GM21576 (cell line): Measurements from ENCODE around the gene OTULIN.

ENCODE experiments used
- ATAC-seq: cut with Tn5 transposase; IDR thresholded peaks from one replicate; pipeline ENCODE4 v1.9.1; 2021; ENCODE audit warnings: mild to moderate bottlenecking, moderate library complexity; ENCODE audit not compliant: unreplicated experiment

The OTULIN gene

DNA sequence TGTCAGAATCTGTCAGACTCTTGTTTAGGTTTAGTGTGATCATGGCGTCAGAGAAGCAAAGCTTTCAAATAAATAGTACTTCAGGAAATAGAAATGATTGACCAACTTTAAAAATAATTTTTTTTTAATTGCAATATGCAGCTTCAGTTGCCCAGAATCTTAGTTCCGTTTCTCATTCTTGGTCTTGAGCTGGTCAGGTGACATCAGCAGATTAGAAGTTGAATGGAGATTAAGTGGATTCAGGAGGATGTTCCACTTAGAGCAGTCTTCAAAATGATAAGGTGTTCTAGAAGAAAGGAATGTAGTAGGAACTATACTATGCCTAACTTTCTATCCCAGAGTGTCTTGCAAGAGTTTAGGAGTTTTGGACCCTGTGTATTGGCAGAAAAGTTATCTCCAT lies 30.6 kb downstream of the OTULIN start:
- no peak for ATAC-seq

DNA sequence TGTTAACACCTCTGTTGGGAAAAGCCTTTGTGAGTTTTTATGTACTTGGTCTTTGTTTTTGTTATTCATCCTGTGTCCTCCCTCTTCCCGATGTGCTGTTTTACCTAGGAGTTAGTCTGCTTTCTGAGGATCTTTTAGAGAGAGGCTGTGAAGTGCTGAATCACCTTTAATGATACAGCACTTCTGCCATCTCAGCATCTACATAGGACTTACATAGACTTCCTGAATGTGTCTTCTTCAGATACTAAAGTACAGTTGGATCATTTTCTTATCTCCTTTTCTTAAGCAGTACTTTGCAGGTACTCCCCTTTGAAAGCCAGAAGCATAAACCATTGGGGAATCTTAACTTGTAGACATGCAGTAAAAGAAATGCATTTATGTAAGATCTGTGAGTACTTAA lies 31.5 kb downstream of the OTULIN start:
- no peak for ATAC-seq

- no peak for ATAC-seq
Measured at GRCh38 chr5:14696851-14697250, 32.3 kb downstream of the OTULIN start.

GRCh38 chr5:14698495-14698894 lies 34.0 kb downstream of the OTULIN start:
- no peak for ATAC-seq

DNA sequence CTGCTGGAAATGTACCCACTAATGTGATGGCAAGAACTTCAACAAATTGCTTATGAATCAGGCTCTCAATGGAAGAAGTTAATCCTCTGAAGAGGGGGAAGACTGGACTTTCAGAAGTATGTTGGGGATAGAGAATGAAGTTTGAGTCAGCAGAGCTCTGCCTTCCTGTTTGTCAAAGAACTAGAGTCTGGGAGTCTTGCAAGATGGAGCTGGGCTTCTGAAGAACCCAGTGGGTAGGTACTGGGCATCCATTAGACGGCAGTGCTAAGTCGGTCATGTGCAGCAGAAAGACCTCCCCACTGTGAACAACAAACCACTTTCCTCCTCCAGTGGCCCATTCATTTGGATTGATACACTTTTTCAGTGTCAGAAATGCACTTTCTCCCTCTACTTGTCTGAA lies 34.6 kb downstream of the OTULIN start:
- ATAC-seq, result no peak

DNA sequence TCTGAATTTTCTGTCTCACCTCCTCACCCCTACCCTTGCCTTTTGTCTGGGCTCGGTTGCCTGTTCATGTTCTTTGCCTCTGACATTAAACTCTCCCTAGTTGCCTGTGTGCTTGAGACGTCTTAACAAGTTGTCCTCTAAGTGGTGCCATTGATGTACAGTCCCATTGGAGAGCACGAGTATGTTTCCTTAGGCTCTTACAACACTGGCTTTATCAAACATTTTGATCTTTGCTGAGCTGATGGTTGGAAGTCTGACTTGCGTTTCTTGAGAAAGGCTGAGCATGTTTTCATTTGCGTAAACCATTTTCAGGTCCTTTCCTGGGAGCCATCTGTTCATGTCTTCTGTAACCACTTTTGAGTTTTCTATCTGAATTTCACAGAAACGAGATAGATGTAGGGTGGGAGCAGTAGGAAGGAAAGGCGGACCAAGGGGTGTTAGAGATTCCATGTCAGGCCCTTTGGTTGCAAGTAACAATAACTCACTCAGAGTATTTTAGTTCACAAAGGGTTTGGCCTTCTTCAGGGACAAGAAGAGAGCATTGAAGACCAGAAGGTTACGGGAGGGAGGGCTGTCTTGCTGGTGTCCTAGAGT lies 35.4 kb downstream of the OTULIN start:
- no peak for ATAC-seq

- ATAC-seq, result no peak
Measured at GRCh38 chr5:14700478-14701436, 36.2 kb downstream of the OTULIN start.

DNA sequence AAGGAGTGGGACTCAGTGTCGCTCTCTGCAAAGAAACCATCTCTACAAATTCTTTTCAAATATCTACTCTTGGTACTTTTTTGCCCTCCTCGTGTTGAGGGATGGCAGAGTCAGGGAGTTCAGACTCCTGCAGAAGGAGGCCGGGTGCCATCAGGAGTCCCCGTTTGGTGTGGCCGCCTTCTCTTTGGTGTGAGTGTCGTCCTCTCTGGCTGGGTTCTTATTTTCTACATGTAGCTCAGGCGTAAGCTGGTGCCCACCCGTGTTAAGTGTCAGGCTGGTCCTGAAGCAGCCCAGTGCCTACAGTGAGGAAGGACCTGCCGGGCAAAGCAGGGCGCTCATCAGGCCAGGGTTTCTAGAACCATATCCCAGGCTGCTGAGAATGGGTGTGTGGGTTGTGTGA lies 37.0 kb downstream of the OTULIN start:
- no peak for ATAC-seq

DNA sequence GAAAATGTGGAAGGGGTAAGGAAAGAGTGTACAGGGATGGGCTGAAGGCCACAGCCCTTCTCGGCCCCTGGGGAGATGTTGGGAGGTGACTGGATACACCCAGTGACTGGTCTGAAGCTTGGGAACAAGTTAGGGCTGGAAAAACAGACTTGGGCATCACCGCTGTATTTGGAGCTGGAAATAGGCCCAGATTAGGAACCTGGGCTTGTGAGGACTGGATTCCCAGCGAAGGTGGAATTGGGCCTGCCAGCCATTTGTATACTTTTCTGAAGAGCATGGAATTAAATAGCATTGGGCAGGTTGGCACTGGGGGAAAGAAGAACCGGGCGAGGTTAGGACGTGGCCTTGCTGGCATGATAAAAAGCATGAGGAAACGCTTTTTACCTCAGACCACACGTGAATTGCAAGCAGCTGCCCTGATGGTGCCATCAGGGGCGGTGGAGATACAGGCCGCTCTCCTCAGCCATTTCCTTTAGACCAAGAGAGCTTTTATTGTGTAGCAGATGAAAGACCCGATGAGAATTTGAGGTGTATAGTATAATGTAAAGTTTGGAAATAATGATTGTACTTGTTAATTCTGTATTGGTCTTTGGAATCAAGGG lies 37.8 kb downstream of the OTULIN start:
- ATAC-seq, result no peak

DNA sequence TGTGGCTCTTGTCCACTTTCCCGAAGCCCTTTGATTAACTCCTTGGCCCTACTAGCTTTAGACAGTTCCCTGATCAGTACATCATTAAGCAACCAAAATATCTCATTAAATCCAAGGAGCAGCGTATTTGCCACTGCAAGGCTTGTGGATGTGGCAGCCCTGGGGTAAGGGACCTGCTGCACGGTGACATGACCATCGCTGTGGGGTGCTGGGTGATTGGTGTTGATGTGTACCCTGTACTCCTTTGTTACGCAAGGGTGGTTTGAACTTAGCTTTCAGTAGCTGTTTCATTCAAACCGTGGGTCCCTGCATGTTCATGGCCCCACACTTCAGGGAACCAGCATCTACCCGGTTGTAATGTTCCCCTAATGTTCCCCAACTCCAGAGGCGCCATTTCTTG lies 41.0 kb downstream of the OTULIN start:
- no peak for ATAC-seq

DNA sequence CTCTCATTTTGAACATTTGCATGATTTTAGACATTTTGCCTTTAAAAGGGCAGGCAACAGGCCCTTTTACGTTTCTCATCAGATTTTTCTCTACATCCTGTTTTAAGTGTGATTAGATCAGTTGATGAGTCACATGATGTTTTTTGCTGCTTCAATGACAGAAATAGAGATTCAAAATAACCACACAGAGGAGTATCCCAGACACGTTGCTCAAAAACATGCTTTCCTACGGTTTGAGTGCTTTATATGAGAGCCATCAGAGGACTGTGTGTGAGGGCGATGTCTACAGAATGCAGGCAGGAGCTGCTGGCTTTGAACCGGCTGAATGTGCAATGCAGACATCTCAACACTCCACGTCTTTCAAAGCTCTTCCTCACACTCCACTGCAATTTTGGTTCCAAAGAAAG lies 42.1 kb downstream of the OTULIN start:
- no peak for ATAC-seq

DNA sequence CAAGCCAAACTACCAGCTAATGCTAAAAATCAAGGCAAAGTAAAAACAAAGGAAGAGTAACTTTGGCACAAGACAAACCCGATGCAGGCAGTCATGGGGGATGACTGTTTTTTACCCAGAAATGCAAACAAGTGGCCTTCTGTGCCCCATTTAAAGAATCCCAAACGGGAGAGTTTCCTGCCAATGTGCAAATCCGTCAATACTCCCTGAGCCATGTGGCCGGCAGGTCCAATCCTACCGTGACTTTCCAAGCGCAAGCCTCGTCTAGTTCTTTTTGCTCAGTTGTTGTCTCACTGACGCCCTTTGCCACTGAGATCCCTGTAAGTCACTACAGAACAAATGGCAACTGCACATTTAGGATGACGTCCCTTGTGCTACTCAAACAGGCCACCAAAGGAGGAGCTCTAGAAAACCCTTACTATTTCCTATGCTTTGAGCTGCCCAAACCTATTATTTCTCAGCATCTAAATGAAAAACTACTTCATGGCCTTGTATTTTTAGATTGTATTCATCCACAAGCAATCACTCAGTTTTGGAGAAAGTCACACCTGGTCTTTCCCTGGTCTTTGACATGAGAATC lies 43.4 kb downstream of the OTULIN start:
- no peak for ATAC-seq

DNA sequence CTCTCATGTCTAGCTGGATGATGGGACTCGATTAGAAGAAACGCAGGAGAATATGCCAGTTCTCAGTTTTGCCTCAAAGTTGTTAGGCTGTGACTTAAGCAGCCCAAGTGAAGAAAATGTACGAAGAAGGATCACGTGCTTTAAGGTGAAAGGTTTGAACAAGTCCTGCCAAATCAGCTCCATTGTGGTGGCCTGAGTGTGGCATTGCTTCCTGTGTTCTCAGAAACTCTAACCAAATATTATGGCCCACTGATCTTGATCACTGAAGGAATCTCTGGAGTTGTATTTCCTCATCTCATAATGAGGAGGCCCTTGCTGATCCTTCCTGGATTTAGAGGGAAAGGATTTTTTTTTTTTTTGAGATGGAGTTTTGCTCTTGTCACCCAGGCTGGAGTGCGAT lies 44.0 kb downstream of the OTULIN start:
- ATAC-seq, result no peak

DNA sequence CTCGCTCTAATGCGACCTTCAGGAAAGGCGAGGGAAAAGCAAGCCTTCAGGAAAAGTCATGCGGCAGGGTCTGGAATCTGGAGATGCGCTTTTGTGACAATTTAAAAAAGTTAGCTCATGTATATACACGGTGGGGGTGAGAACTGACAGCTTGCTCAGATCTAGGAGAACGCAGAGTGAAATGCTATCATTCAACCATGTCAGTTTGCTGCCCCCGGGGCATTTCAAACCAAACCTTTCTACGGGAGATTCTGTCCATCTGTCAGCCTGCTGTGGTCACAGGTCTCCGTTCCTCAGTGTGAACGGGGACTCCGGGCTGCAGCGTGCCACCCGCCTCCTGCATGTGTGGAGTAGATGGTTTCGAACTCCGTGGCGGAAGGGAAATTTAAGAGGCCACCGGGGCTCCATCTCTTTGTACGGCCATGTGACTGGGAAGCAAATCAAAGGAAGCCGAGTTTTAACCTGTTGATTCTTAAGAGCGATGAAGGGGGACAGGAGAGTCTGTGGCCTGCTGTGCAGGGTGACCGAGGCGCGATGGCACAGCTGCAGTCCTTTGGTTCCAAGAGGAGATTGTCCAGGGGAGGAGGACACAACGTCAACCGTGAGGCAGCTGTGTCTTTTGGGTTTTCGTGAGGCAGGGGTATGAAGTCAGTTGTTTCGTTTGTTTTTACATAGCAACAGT lies 45.9 kb downstream of the OTULIN start:
- ATAC-seq, result no peak

DNA sequence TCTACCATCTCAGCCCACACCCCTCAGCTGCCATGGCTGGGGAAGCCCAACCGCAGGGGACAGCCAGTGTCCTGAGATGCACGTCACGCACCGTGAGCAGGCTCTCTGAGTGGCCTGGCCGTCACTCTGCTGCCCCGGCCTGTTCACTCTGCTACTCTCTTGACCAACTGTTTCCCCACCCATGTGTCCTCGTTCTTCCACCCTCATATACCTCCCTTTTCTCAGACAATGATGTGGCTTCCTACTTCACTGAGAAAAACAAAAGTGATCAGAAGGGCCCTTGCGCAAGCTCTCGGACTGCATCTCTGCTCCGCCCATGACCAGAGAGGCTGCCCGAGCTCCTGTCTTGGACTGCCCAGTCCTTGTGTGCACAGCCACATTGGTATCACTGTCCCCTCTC lies 47.6 kb downstream of the OTULIN start:
- ATAC-seq, result no peak

- ATAC-seq, result no peak
Measured at GRCh38 chr5:14712666-14713065, 48.1 kb downstream of the OTULIN start.

DNA sequence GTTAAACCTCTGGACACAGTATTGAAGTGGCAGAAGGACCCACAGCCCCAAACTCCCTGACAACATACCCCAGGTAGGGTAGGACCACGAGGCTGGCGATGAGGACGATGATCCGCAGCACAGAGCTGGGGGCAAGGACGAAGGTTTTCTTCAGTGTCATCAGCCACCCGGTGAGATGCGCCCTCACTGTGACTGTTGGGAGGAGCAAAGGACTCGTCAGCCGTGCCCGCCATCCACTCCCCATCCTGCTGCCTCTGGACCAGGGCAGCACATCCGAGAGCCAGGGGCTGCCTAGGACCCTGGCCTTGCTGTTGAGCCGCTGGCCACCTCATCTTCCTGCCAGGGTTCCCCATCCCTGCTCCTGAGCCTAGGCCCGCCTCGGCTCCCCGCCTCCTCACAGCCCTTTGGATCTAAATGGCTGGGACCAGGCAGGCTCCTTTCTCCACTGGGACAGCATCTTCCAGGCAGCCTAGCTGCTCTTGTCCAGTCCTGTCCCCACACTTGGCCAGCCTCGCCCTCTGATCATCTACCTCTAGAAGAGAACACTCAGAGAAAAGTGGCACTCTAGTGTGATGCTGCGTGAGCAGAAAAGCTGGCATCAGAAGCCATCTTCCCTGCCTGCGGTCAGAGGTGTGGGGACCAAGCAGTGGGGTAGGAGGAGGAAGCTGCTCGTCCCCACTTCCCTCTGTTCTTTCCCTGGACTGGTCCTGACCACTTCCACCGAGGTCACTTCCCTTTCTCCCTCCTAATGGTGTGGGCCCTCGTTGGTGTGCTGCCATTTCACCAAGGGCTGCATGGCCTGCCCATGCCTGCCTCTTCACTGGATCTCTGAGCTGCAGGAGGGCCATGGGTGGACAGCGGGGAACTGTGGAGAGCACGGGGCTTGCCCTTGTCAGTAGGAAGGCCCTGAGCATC lies 49.2 kb downstream of the OTULIN start:
- ATAC-seq, result no peak

DNA sequence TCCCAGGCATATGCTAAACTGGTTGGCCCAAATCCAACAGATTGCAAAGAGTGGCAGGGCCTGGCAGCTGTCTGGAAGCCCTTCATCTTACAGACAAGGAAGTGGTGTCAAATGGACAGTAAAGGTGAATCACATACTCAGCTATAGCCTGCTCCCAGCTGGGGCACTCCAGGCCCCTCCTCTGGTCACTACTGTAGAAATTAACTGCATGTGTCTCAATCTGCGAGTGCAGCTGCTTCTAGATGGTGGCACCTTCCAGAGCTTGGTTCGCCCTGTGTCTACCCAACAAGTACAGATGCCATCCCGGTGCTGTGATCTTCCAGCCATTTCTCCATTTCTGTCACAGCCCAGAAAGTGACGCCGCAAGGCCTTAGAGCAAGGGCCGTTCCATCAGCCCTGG lies 50.2 kb downstream of the OTULIN start:
- ATAC-seq, result no peak

GRCh38 chr5:14715481-14715880 lies 51.0 kb downstream of the OTULIN start:
- no peak for ATAC-seq
